ENCODE measurements around the gene ERFE.

ERFE gene

DNA sequence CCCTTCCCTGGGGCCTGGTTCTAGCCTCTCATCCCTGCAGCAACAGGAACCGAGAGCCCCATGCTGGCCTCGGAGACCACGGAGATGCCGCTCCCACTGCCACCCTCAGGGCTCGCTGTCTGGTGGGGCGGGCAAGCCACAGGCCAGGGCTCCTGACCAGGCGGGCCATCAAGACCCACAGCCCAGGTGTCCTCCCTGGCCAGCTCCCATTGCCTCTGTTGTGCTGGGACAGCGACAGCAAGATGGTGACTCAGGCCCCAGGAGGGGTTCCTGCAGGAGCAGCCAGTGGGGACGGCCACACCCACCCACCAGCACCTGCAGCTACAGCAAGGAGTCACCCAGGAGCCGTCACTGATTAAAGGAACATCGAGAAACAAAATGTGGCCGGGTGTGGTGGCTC, 12.9 kb upstream of the ERFE start:
- TF ChIP-seq, protein P1, sequence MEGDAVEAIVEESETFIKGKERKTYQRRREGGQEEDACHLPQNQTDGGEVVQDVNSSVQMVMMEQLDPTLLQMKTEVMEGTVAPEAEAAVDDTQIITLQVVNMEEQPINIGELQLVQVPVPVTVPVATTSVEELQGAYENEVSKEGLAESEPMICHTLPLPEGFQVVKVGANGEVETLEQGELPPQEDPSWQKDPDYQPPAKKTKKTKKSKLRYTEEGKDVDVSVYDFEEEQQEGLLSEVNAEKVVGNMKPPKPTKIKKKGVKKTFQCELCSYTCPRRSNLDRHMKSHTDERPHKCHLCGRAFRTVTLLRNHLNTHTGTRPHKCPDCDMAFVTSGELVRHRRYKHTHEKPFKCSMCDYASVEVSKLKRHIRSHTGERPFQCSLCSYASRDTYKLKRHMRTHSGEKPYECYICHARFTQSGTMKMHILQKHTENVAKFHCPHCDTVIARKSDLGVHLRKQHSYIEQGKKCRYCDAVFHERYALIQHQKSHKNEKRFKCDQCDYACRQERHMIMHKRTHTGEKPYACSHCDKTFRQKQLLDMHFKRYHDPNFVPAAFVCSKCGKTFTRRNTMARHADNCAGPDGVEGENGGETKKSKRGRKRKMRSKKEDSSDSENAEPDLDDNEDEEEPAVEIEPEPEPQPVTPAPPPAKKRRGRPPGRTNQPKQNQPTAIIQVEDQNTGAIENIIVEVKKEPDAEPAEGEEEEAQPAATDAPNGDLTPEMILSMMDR (IDR thresholded peaks at IDR 0.05; ENCODE audit: borderline replicate concordance, control extremely low read depth, extremely low read depth, insufficient read depth, missing control alignments) = no peak
- no peak for DNase-seq (ENCODE audit: low spot score)
- in situ Hi-C loops (cut with MboI; ENCODE audit: low sequenced_read_pairs, unreplicated experiment) = no loop called here

DNA sequence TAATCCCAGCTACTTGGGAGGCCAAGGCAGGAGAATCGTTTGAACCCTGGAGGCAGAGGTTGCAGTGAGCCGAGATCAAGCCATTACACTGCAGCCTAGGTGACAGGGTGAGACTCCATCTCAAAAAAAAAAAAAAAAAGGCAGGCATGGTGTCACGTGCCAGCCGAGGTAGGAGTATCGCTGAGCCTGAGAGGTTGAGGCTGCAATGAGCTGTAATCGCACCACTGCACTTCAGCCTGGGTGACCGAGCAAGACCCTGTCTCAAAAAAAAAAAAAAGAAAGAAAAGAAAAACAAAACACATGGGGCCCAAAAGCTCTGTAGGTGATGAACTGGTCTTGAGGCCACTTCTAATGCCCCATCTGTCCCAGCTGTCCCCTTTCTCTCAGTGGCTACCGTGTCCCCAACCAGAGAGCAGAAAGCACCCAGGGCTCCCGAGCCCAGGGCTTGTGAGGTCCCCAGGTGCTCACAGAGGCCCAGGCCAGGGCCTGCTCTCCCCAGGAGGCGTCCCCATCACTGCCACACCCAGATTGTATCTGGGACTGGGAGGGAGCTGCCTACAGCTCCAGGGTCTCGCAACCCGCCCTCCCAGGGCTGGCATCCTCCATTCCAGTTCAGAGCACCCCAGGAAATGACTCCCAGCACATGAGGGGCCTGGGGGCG, 11.8 kb upstream of the ERFE start:
- DNase-seq (ENCODE audit: low spot score) = no peak
- TF ChIP-seq, protein P1 (IDR thresholded peaks at IDR 0.05; ENCODE audit: borderline replicate concordance, control extremely low read depth, extremely low read depth, insufficient read depth, missing control alignments) = no peak
- in situ Hi-C loops (cut with MboI; ENCODE audit: low sequenced_read_pairs, unreplicated experiment) = no loop called here

DNA sequence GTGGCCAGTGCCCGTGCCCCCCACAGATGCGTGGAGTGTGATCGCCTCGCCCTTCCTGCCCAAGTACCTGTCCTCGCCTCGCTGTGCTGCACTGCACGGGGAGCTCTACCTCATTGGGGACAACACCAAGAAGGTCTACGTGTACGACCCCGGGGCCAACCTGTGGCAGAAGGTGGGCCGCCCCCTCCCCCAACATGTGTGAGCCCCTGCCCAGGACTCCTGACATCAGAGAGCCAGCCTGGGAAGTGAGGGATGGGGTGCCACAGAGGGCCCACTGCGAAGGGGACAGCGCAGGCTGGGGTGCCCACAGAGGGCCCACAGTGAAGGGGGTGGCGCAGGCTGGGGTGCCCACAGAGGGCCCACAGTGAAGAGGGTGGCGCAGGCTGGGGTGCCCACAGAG, 9.8 kb upstream of the ERFE start:
- TF ChIP-seq, protein P1 (IDR thresholded peaks at IDR 0.05; ENCODE audit: borderline replicate concordance, control extremely low read depth, extremely low read depth, insufficient read depth, missing control alignments) = no peak
- in situ Hi-C loops (cut with MboI; ENCODE audit: low sequenced_read_pairs, unreplicated experiment) = no loop called here
- DNase-seq (ENCODE audit: low spot score) = no peak

DNA sequence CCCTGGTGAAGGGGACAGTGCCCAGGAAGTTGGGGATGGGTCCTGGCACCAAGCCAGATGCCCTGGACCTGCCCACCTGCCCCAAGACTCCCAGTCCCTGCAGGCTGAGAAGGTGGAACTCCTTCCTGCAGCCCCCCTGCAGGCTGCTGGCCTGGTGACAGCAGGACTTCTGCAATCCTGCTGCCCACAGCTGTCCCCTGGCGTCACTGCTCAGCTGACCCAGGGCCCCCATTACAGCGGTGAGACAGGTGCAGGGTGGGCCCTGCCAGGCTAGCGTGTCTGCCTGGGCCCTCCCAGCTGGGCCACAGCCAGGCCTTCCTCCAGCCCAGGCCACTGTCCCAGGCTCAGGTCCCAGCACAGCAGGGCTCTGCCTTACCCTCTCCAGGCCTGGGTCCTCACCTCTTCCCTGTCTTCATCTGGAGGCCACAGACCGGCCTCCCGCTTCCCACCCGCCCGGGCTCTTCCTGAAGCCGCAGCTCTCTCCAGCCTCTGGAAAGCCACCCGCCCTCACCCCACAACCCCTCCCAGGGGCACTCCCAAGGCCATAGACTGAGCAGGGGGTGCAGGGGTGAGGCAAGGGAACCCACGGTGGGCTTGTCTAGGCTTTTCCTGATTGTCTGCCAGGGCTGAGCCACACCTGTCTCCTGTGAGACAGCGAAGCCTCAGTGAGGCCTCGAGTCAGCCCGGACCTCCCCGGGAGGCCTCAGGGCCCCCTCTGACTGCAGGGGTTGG, 8.8 kb upstream of the ERFE start:
- in situ Hi-C loops (cut with MboI; ENCODE audit: low sequenced_read_pairs, unreplicated experiment) = no loop called here
- no peak for DNase-seq (ENCODE audit: low spot score)
- TF ChIP-seq, protein P1 (IDR thresholded peaks at IDR 0.05; ENCODE audit: borderline replicate concordance, control extremely low read depth, extremely low read depth, insufficient read depth, missing control alignments) = no peak

DNA sequence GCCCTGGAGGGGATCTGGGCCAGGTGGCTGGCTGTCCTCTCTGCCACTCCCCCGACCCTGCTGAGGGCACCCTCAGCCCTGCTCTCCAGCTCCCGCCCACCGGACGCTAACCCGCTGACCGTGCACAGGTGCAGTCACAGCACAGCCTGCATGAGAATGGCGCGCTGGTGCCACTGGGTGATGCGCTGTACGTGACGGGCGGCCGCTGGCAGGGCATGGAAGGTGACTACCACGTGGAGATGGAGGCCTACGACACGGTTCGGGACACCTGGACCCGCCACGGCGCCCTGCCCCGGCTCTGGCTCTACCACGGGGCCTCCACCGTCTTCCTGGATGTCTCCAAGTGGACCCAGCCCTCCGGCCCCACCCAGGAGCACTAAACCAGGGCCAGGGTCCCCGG, 8.1 kb upstream of the ERFE start:
- DNase-seq (ENCODE audit: low spot score) = no peak
- TF ChIP-seq, protein P1 (IDR thresholded peaks at IDR 0.05; ENCODE audit: borderline replicate concordance, control extremely low read depth, extremely low read depth, insufficient read depth, missing control alignments) = no peak
- in situ Hi-C loops (cut with MboI; ENCODE audit: low sequenced_read_pairs, unreplicated experiment) = no loop called here

DNA sequence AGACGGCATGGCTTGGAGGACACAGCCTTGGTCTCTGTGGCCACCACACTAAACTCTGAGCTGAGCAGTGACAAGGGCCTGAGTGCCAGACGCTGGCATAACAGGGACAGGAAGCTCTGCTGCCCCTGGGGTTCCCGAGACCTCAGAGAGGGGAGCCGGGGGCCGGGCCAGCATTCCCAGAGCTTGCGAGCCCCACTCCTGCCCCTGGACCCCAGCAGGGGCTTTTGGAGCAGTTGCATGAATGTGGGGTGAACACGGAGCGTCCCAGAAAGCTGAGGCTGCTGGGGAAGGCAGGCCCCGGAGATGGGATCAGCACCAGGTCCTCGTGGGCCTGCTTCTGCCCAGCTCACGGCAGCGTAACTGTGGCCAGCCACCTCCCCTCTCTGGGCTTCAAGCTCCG, 7.6 kb upstream of the ERFE start:
- no peak for DNase-seq (ENCODE audit: low spot score)
- TF ChIP-seq, protein P1 (IDR thresholded peaks at IDR 0.05; ENCODE audit: borderline replicate concordance, control extremely low read depth, extremely low read depth, insufficient read depth, missing control alignments) = no peak
- in situ Hi-C loops (cut with MboI; ENCODE audit: low sequenced_read_pairs, unreplicated experiment) = no loop called here

All from GM13976 (cell line).